ENCODE results near the gene DYDC1. TPM values are rescaled to one million over a fixed set of nuclear protein-coding genes. Genes with fewer than 3 reads are reported as not detected.

The DYDC1 gene
- polyA plus RNA-seq, 3 donors: not detected

DNA sequence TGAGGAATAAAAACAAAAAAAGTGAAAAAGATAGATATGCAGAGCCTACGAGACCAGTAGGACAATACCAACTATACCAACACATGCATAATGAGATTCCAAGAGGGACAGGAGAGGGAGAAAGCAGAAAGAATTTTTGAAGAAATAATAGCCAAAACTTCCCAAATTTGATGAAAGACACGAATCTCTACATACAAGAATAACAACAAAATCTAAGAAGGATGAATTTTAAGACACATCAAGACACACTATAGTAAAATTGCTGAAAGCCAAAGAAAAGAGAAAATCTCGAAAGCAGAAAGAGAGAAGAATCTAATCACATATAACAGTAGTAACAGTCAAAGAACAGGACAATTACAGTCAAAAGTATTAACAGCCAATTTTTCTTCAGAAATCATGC is 59.6 kb downstream of the DYDC1 start:
- Histone ChIP-seq H4K20me1 (ENCODE audit: insufficient read depth, low read length) (no peaks in the 10 kb centered on the region), H3K9ac (ENCODE audit: insufficient read depth, low read length, poor library complexity, severe bottlenecking) (no peak overlapping the region), H3K27me3 (ENCODE audit: control insufficient read depth in 2 of 2, insufficient read depth in 2 of 2, low read length in 2 of 2) (no peaks in the 10 kb centered on the region), H3K4me3 (replicated peaks in 1 of 3; ENCODE audit: low read depth in 2 of 3, low read length in 3 of 3) (no peak overlapping the region), H3K4me1 (ENCODE audit: control insufficient read depth in 1 of 2, insufficient read depth in 2 of 2, low read length in 2 of 2) (no peaks in the 10 kb centered on the region), H3K79me2 (ENCODE audit: insufficient read depth, low read length) (no peaks in the 10 kb centered on the region), H2AFZ (ENCODE audit: insufficient read depth, low read depth, low read length, poor library complexity, severe bottlenecking) (no peak overlapping the region), H3K27ac (ENCODE audit: low read depth in 1 of 2, low read length in 2 of 2) (no peak overlapping the region), H3K9me3 (replicated peaks in 1 of 2; ENCODE audit: control insufficient read depth in 1 of 2, insufficient read depth in 1 of 2, low read length in 2 of 2) (peaks cover 7 to 11% of the 10 kb centered on the region in 2 donors), H3K4me2 (replicated peaks; ENCODE audit: extremely low read depth, low read length, poor library complexity, severe bottlenecking) (no peak overlapping the region), H3K36me3 (replicated peaks in 1 of 2; ENCODE audit: control insufficient read depth in 1 of 2, insufficient read depth in 2 of 2, low read length in 2 of 2) (no peaks in the 10 kb centered on the region)
- TF ChIP-seq, protein P1, sequence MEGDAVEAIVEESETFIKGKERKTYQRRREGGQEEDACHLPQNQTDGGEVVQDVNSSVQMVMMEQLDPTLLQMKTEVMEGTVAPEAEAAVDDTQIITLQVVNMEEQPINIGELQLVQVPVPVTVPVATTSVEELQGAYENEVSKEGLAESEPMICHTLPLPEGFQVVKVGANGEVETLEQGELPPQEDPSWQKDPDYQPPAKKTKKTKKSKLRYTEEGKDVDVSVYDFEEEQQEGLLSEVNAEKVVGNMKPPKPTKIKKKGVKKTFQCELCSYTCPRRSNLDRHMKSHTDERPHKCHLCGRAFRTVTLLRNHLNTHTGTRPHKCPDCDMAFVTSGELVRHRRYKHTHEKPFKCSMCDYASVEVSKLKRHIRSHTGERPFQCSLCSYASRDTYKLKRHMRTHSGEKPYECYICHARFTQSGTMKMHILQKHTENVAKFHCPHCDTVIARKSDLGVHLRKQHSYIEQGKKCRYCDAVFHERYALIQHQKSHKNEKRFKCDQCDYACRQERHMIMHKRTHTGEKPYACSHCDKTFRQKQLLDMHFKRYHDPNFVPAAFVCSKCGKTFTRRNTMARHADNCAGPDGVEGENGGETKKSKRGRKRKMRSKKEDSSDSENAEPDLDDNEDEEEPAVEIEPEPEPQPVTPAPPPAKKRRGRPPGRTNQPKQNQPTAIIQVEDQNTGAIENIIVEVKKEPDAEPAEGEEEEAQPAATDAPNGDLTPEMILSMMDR (IDR thresholded peaks at IDR 0.05): no peak
- Mint-ChIP-seq H3K4me3 (no peak overlapping the region), H3K27ac (no peak overlapping the region), H3K27me3 (ENCODE audit: low read depth in 3 of 3) (peaks cover 3 to 5% (median 4%) of the 10 kb centered on the region in 3 donors), H3K4me1 (no peaks in the 10 kb centered on the region), H3K9me3 (peaks cover 0 to 24% (median 18%) of the 10 kb centered on the region in 7 donors), H3K36me3 (no peaks in the 10 kb centered on the region)
- DNase-seq: no peak
- no CpG with 5 or more reads among the region's 3 CpGs for WGBS (ENCODE audit: insufficient coverage)
- intact Hi-C loops (cut with micrococcal nuclease): no loop called here

DNA sequence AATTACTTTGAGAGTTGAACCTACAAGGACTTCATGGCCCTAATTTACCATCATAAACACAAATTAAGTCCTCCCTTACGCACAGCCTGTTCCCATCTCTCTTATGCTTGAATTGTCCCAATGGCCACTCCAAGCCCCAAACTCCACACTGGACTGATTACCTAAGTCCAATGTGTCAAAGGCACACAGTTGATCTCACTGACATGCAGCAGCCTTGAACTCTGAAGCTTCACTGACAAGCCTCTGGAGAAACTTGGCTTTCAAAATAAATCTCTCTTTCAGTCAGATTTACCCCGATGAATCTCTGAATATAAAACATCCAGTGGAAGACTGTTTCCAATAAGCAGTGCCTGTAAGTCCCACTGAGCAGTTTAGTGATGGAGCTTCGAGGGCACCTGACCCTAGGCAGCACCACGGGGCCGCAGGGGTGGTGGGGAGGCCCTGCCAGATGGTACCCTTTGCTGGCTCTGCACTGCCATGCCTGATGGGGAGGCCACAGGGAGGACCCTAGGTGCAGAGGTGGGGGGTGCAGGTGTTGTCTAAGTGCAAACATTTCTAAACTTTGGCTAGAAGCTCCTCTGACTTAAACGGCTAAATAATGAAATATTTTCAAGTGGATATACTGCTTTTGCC is 63.8 kb downstream of the DYDC1 start:
- no peak overlapping the region for H2AFZ ChIP-seq (ENCODE audit: insufficient read depth, low read depth, low read length, poor library complexity, severe bottlenecking)
- Mint-ChIP-seq H3K9me3 (peaks cover 0 to 15% (median 9%) of the 10 kb centered on the region in 7 donors), H3K36me3 (no peaks in the 10 kb centered on the region), H3K27ac (no peak overlapping the region), H3K27me3 (ENCODE audit: low read depth in 3 of 3) (peaks cover 3 to 5% (median 4%) of the 10 kb centered on the region in 3 donors), H3K4me1 (peaks cover 6% of the 10 kb centered on the region), H3K4me3 (no peak overlapping the region)
- H3K79me2 ChIP-seq (ENCODE audit: insufficient read depth, low read length): no peaks in the 10 kb centered on the region
- H3K36me3 ChIP-seq (replicated peaks in 1 of 2; ENCODE audit: control insufficient read depth in 1 of 2, insufficient read depth in 2 of 2, low read length in 2 of 2): no peaks in the 10 kb centered on the region
- TF ChIP-seq, protein P1 (IDR thresholded peaks at IDR 0.05): no peak
- H3K9ac ChIP-seq (ENCODE audit: insufficient read depth, low read length, poor library complexity, severe bottlenecking): no peak overlapping the region
- intact Hi-C loops (cut with micrococcal nuclease): no loop called here
- H3K4me2 ChIP-seq (replicated peaks; ENCODE audit: extremely low read depth, low read length, poor library complexity, severe bottlenecking): no peak overlapping the region
- no peak overlapping the region for H3K4me3 ChIP-seq (replicated peaks in 1 of 3; ENCODE audit: low read depth in 2 of 3, low read length in 3 of 3)
- no peaks in the 10 kb centered on the region for H4K20me1 ChIP-seq (ENCODE audit: insufficient read depth, low read length)
- H3K9me3 ChIP-seq (replicated peaks in 1 of 2; ENCODE audit: control insufficient read depth in 1 of 2, insufficient read depth in 1 of 2, low read length in 2 of 2): peaks cover 3 to 4% of the 10 kb centered on the region in 2 donors
- H3K27me3 ChIP-seq (ENCODE audit: control insufficient read depth in 2 of 2, insufficient read depth in 2 of 2, low read length in 2 of 2): peaks cover 0 to 2% of the 10 kb centered on the region in 2 donors
- H3K4me1 ChIP-seq (ENCODE audit: control insufficient read depth in 1 of 2, insufficient read depth in 2 of 2, low read length in 2 of 2): no peaks in the 10 kb centered on the region
- 96% methylated on average over 5 of the region's 6 CpGs for WGBS (ENCODE audit: insufficient coverage)
- no peak overlapping the region for H3K27ac ChIP-seq (ENCODE audit: low read depth in 1 of 2, low read length in 2 of 2)
- DNase-seq: no peak
